Measurements from ENCODE around the gene TMEM147.

Gene TMEM147

GRCh38 chr19:35545001-35545854 lies at the start of gene TMEM147:
Gene TMEM147, plus strand, starts transcription at chr19:35545626. Its CDS starts 114 bp downstream, at chr19:35545740.
- DNase-seq: peak; percentile 79 to 85

- DNase-seq: no peak
Measured at GRCh38 chr19:35497406-35497805, 48.0 kb upstream of the TMEM147 start.

GRCh38 chr19:35498220-35498619 lies 47.2 kb upstream of the TMEM147 start:
- DNase-seq: no peak

GRCh38 chr19:35498984-35499527 lies 46.4 kb upstream of the TMEM147 start:
- no peak for DNase-seq

GRCh38 chr19:35500611-35501010 lies 44.8 kb upstream of the TMEM147 start:
- DNase-seq: no peak

- DNase-seq: no peak
Measured at GRCh38 chr19:35501684-35502083, 43.7 kb upstream of the TMEM147 start.

- no peak for DNase-seq
Measured at GRCh38 chr19:35502751-35503150, 42.7 kb upstream of the TMEM147 start.

GRCh38 chr19:35506011-35506410 lies 39.4 kb upstream of the TMEM147 start:
- DNase-seq: no peak

GRCh38 chr19:35507561-35507960 lies 37.9 kb upstream of the TMEM147 start:
- DNase-seq: no peak

- DNase-seq: no peak
Measured at GRCh38 chr19:35508129-35508528, 37.3 kb upstream of the TMEM147 start.

GRCh38 chr19:35509018-35509652 lies 36.3 kb upstream of the TMEM147 start:
- peak; percentile 37 to 53 for DNase-seq

- DNase-seq: peak; percentile 63 to 72
Measured at GRCh38 chr19:35509861-35510625, 35.4 kb upstream of the TMEM147 start.

- DNase-seq: no peak
Measured at GRCh38 chr19:35510626-35510964, 34.8 kb upstream of the TMEM147 start.

- no peak for DNase-seq
Measured at GRCh38 chr19:35511337-35511736, 34.1 kb upstream of the TMEM147 start.

GRCh38 chr19:35512831-35513627 lies 32.4 kb upstream of the TMEM147 start:
- no peak for DNase-seq

GRCh38 chr19:35513628-35514281 lies 31.7 kb upstream of the TMEM147 start, which contains the start of gene DMKN:
Gene DMKN, minus strand, starts transcription at chr19:35513649. Its CDS starts 174 bp downstream, at chr19:35513475.
- DNase-seq: no peak

- DNase-seq: no peak
Measured at GRCh38 chr19:35514282-35514809, 31.1 kb upstream of the TMEM147 start.

GRCh38 chr19:35516310-35516709 lies 29.1 kb upstream of the TMEM147 start:
- no peak for DNase-seq

- DNase-seq: no peak
Measured at GRCh38 chr19:35517342-35517741, 28.1 kb upstream of the TMEM147 start.

- no peak for DNase-seq
Measured at GRCh38 chr19:35518313-35518712, 27.1 kb upstream of the TMEM147 start.

GRCh38 chr19:35519291-35519690 lies 26.1 kb upstream of the TMEM147 start:
- no peak for DNase-seq
